Natural killer cell (primary cell): ENCODE data around the gene DYNC1H1. TPM values are rescaled to one million over a fixed set of nuclear protein-coding genes. Genes with fewer than 3 reads are reported as not detected.

ENCODE experiments used
- ATAC-seq, 3 donors: fragments of 150-1000 bp in 2 of 3; fragments of 200-7000 bp in 1 of 3; cut with Tn5 transposase; 1 replicate in 1 of 3; 2 replicates in 2 of 3; pipeline ENCODE4 v1.10.0; 2021; ENCODE audit warnings: mild to moderate bottlenecking in 2 of 3, moderate library complexity in 2 of 3
- DNase-seq, 2 donors: peaks; one replicate each; pipeline versions ENCODE4 v3.0.0 to v3.0.0-alpha.2; 2013 to 2021; ENCODE audit warnings: mixed read lengths in 1 of 2
- H3K27ac ChIP-seq: one replicate; pipeline ENCODE4 v1.5.1; 2013; ENCODE audit warnings: mild to moderate bottlenecking, low read length
- H3K27me3 ChIP-seq: one replicate; pipeline ENCODE4 v1.6.1; 2013; ENCODE audit warnings: low read length; ENCODE audit not compliant: control insufficient read depth, insufficient read depth
- H3K36me3 ChIP-seq: one replicate; pipeline ENCODE4 v1.6.1; 2013; ENCODE audit warnings: low read length; ENCODE audit not compliant: control insufficient read depth, insufficient read depth
- H3K4me1 ChIP-seq: one replicate; pipeline ENCODE4 v1.6.1; 2013; ENCODE audit warnings: low read length; ENCODE audit not compliant: control insufficient read depth, insufficient read depth
- H3K4me3 ChIP-seq: one replicate; pipeline ENCODE4 v1.5.1; 2013; ENCODE audit warnings: low read length
- H3K9me3 ChIP-seq: one replicate; pipeline ENCODE4 v1.6.1; 2013; ENCODE audit warnings: low read length; ENCODE audit not compliant: control insufficient read depth, insufficient read depth
- H3K27ac Mint-ChIP-seq, 2 donors: one replicate each; pipeline ENCODE4 v1.8.0; 2022; ENCODE audit warnings: mild to moderate bottlenecking in 2 of 2, mixed read lengths in 2 of 2, moderate library complexity in 1 of 2
- H3K27me3 Mint-ChIP-seq, 2 donors: one replicate each; pipeline ENCODE4 v1.8.0; 2022; ENCODE audit warnings: low read depth in 2 of 2, mixed read lengths in 2 of 2
- H3K36me3 Mint-ChIP-seq: one replicate; pipeline ENCODE4 v1.8.0; 2022; ENCODE audit warnings: mixed read lengths
- H3K4me1 Mint-ChIP-seq, 2 donors: one replicate each; pipeline ENCODE4 v1.8.0; 2022; ENCODE audit warnings: mixed read lengths in 2 of 2
- H3K4me3 Mint-ChIP-seq: one replicate; pipeline ENCODE4 v1.8.0; 2022; ENCODE audit warnings: mild to moderate bottlenecking, moderate library complexity, mixed read lengths
- H3K9me3 Mint-ChIP-seq, 2 donors: one replicate each; pipeline ENCODE4 v1.8.0; 2022; ENCODE audit warnings: mixed read lengths in 2 of 2
- WGBS: methylation state at CpG from one replicate; pipeline ENCODE4 v1.1.7; 2013; ENCODE audit warnings: missing lambda C conversion rate; ENCODE audit not compliant: insufficient coverage; 5-methylcytosine and 5-hydroxymethylcytosine counted together
- intact Hi-C: fragments of 100-400 bp; cut with micrococcal nuclease; formaldehyde crosslinking; loops from one replicate; pipeline ENCODE4 v1.14.2; 2022
- total RNA-seq, 4 donors: library from RNA; stranded (reverse); fragments of 120-200 nt in 1 of 4; gene quantifications; one replicate each; pipeline versions ENCODE4 v1.2.3 to v1.2.4, GENCODE V29; 2013 to 2022
- TF ChIP-seq, protein P1 (sequence below): fragments of 200-600 bp; IDR thresholded peaks from one replicate; pipeline ENCODE4 v1.8.0; 2022; ENCODE audit warnings: antibody characterized with exemption

The DYNC1H1 gene
- total RNA-seq, 3 donors from 2014 or later (not counting 1 experiment from before 2014, with no cell fraction given), result 313 to 381 (median 349) TPM

DNA sequence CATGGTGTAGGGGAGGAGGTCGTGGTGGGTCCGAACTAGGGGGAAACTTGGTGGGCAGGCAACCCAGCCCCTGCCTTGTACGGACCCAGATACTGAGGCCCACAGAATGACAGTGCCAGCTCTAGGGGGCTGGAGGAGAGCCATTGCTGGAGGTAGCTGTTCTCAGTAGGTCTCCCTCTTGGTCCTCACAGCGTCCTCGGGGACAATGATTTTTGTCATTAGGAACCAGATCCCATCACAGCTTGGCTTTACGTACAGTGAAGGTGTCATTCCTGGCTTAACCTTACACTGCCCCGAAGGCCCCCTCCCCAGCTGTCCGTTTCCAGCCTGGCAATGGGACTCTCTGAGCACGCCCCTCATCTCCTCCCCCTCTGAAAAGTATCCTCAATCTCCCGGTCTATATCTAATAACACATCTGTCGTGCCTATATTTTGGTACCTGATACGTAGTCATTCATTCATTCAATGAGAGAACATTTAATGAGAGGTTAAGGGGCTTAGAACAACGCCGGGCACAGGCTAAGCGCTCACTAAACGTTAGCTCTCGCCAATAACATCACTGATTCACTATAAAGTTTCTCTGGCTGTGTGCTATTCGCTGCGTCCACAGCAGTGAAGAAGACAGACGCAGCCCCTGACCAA lies 597 bp upstream of the DYNC1H1 start:
- peaks cover 22% of the 10 kb centered on the region for H3K4me1 ChIP-seq
- WGBS, result 74% methylated on average over 20 of the region's 20 CpGs
- no peaks in the 10 kb centered on the region for H3K9me3 ChIP-seq
- intact Hi-C loops, result loop anchor here (1.0 to 5.0 kb wide), 3 partner anchors 15 to 354 kb away; partner anchors contain the start of gene ZNF839
- no peaks in the 10 kb centered on the region for H3K27me3 ChIP-seq
- peaks cover 0 to 2% of the 10 kb centered on the region in 2 donors for H3K27me3 Mint-ChIP-seq
- DNase-seq (no peak), ATAC-seq (no peak)
- H3K4me3 Mint-ChIP-seq, result peak overlapping the region; percentile 57
- no peak overlapping the region for H3K4me3 ChIP-seq
- peak overlapping the region; percentile 90 to 91 for H3K27ac Mint-ChIP-seq
- no peaks in the 10 kb centered on the region for H3K9me3 Mint-ChIP-seq
- H3K36me3 ChIP-seq, result no peaks in the 10 kb centered on the region
- peak overlapping the region; percentile 54 for H3K27ac ChIP-seq
- peaks cover 35 to 41% of the 10 kb centered on the region in 2 donors for H3K4me1 Mint-ChIP-seq
- no peaks in the 10 kb centered on the region for H3K36me3 Mint-ChIP-seq
- TF ChIP-seq, protein P1, sequence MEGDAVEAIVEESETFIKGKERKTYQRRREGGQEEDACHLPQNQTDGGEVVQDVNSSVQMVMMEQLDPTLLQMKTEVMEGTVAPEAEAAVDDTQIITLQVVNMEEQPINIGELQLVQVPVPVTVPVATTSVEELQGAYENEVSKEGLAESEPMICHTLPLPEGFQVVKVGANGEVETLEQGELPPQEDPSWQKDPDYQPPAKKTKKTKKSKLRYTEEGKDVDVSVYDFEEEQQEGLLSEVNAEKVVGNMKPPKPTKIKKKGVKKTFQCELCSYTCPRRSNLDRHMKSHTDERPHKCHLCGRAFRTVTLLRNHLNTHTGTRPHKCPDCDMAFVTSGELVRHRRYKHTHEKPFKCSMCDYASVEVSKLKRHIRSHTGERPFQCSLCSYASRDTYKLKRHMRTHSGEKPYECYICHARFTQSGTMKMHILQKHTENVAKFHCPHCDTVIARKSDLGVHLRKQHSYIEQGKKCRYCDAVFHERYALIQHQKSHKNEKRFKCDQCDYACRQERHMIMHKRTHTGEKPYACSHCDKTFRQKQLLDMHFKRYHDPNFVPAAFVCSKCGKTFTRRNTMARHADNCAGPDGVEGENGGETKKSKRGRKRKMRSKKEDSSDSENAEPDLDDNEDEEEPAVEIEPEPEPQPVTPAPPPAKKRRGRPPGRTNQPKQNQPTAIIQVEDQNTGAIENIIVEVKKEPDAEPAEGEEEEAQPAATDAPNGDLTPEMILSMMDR, result no peak

DNA sequence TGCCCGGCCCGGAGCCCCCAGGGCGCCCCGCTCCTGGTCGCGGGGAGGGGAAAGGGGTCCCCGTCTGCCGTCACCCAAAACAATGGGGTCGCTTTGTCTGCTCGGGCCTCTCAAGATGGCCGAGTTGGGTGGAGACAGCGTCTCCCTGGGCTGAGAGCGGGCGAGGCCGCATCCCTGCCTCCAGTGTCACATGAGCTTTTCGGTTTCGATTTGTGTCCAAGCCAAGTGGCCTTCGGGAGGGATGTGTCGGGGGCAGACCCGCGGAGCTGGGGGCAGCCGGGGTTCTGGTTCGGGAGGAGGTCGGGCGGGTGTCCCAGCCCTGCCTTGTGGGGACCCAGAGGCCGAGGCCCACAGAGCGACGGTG lies 790 bp downstream of the DYNC1H1 start:
- Histone ChIP-seq H3K4me3 (peak overlapping the region; percentile 73), H3K36me3 (peaks cover 5% of the 10 kb centered on the region), H3K27ac (peak overlapping the region; percentile 59), H3K27me3 (no peaks in the 10 kb centered on the region), H3K4me1 (peaks cover 22% of the 10 kb centered on the region), H3K9me3 (no peaks in the 10 kb centered on the region)
- H3K27ac Mint-ChIP-seq, result peak overlapping the region; percentile 82 to 91
- TF ChIP-seq, protein P1, result no peak
- intact Hi-C loops, result no loop called here
- ATAC-seq, result peak; percentile 48 to 61 (median 49)
- peak overlapping the region; percentile 87 for H3K4me3 Mint-ChIP-seq
- peak; percentile 56 to 82 for DNase-seq
- no peaks in the 10 kb centered on the region for H3K36me3 Mint-ChIP-seq
- peaks cover 36 to 47% of the 10 kb centered on the region in 2 donors for H3K4me1 Mint-ChIP-seq
- WGBS, result under 1% methylated on average over 28 of the region's 28 CpGs
- no peaks in the 10 kb centered on the region for H3K9me3 Mint-ChIP-seq
- peaks cover 0 to 2% of the 10 kb centered on the region in 2 donors for H3K27me3 Mint-ChIP-seq

DNA sequence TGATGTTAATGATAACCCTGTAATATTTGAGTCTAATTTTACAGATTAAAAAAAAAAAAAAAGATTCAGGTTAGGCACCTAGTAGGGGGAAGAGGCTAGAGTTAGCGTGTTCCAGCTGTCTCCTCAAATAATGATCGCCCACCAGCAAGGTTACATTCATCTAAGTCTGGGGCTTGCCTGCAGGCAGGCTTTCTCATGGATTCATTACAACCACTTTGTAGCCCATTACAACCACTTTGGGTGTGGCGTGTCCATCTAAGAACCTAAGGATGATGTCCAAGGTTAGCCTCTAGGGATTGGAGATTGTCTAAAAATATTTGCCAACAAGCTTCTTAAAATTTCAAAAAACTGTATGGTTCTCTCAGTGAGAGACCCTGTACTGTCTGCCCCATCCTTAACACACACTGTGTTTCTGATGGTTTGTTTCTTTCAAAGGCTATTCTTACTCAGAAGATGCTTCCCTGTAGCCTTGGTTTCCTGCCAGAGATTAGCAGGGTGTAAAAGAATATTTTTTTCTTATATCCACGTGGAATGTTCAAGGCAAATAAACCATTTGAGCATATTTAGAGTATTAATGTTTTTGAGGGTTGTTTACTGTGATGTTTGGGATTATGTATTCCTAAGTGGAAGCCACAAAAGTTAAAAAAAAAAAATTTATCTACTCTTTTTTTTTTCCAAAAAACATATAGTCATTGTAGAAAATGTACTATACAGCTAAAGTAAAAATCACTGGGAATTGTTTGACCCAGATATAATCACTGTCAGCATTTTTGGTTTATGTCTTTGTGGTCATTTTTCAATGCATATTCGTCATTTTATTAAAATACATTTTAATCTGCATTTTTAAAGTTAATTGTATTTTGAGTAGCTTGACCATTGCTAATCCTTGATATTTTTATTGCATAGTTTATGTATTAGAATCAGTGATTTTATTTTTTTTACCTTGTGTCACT lies 1.7 kb downstream of the DYNC1H1 start:
- Mint-ChIP-seq H3K36me3 (no peaks in the 10 kb centered on the region), H3K4me1 (peaks cover 29 to 38% of the 10 kb centered on the region in 2 donors), H3K27me3 (peaks cover 0 to 2% of the 10 kb centered on the region in 2 donors), H3K4me3 (peak overlapping the region; percentile 87), H3K27ac (peak overlapping the region; percentile 82 to 91), H3K9me3 (no peaks in the 10 kb centered on the region)
- intact Hi-C loops, result no loop called here
- TF ChIP-seq, protein P1, result no peak
- 80% methylated on average over 3 of the region's 5 CpGs for WGBS
- Histone ChIP-seq H3K27me3 (no peaks in the 10 kb centered on the region), H3K36me3 (peaks cover 5% of the 10 kb centered on the region), H3K4me3 (peak overlapping the region; percentile 73), H3K9me3 (no peaks in the 10 kb centered on the region), H3K27ac (peak overlapping the region; percentile 59), H3K4me1 (peaks cover 19% of the 10 kb centered on the region)
- ATAC-seq (no peak), DNase-seq (no peak)
